OCI-LY7 (cell line): ENCODE measurements around the gene RNASEH2A. TPM values are rescaled to one million over a fixed set of nuclear protein-coding genes. Genes with fewer than 3 reads are reported as not detected.
A peak's percentile ranks its signal among the peaks of the same experiment; 100 is the strongest.

Source experiments
- BruUV-seq: library from RNA; stranded (reverse); fragments of 400-500 nt; replicated peaks from 2 replicates; lab custom pipeline; 2021; lab: Mats Ljungman, UMichigan
- CTCF ChIA-PET: fragments of 300-600 bp; sonication (Branson Sonifier 250); formaldehyde crosslinking; loops from one replicate; lab custom pipeline; 2022; ENCODE audit warnings: antibody characterized with exemption; ENCODE audit not compliant: unreplicated experiment; lab: Charles Lee
- POLR2A ChIA-PET: fragments of 300-600 bp; sonication (Branson Sonifier 250); formaldehyde crosslinking; loops from one replicate; lab custom pipeline; 2022; ENCODE audit warnings: antibody characterized with exemption; lab: Charles Lee
- DNase-seq: peaks from one replicate; pipeline ENCODE4 v3.0.0-alpha.2; 2015; ENCODE audit warnings: low spot score
- H2AFZ ChIP-seq: fragments of 200-600 bp; sonication (generic), shearing (Covaris generic); 2 replicates; pipeline ENCODE4 v1.6.1; 2014; ENCODE audit warnings: mild to moderate bottlenecking, antibody characterized with exemption, low read length, moderate library complexity
- H3K27ac ChIP-seq: fragments of 200-600 bp; sonication (generic); 2 replicates; pipeline ENCODE4 v1.5.1; 2014; ENCODE audit warnings: mixed run types, low read depth, mild to moderate bottlenecking, moderate library complexity, low read length, inconsistent platforms; ENCODE audit not compliant: poor library complexity, severe bottlenecking
- H3K36me3 ChIP-seq: fragments of 200-600 bp; sonication (generic); 2 replicates; pipeline ENCODE4 v1.6.1; 2014; ENCODE audit warnings: mild to moderate bottlenecking, antibody characterized with exemption, low read length, moderate library complexity, mixed read lengths; ENCODE audit not compliant: insufficient read depth
- H3K4me1 ChIP-seq: fragments of 200-600 bp; sonication (generic); 2 replicates; pipeline ENCODE4 v1.5.1; 2014; ENCODE audit warnings: mild to moderate bottlenecking, low read length; ENCODE audit not compliant: insufficient read depth, poor library complexity, severe bottlenecking
- H3K4me2 ChIP-seq: fragments of 200-600 bp; sonication (generic); 2 replicates; pipeline ENCODE4 v1.6.1; 2014; ENCODE audit warnings: mild to moderate bottlenecking, low read length
- H3K4me3 ChIP-seq: fragments of 200-600 bp; sonication (generic); 2 replicates; pipeline ENCODE4 v1.5.1; 2014; ENCODE audit warnings: mild to moderate bottlenecking, low read depth, low read length; ENCODE audit not compliant: poor library complexity, severe bottlenecking
- H3K79me2 ChIP-seq: fragments of 200-600 bp; sonication (generic); 2 replicates; pipeline ENCODE4 v1.6.1; 2016; ENCODE audit warnings: low read depth, mild to moderate bottlenecking, low read length, moderate library complexity, mixed read lengths; ENCODE audit not compliant: insufficient read depth
- H3K9me2 ChIP-seq: fragments of 200-600 bp; sonication (generic); 2 replicates; pipeline ENCODE4 v1.6.1; 2016; ENCODE audit warnings: mild to moderate bottlenecking, low read length, mixed read lengths; ENCODE audit not compliant: insufficient read depth
- H3K9me3 ChIP-seq: fragments of 200-600 bp; sonication (generic); 2 replicates; pipeline ENCODE4 v1.6.1; 2014; ENCODE audit warnings: mild to moderate bottlenecking, mixed run types, low read length, mixed read lengths
- H4K20me1 ChIP-seq: fragments of 200-600 bp; sonication (generic); 2 replicates; pipeline ENCODE4 v1.6.1; 2014; ENCODE audit warnings: mild to moderate bottlenecking, antibody characterized with exemption, low read length, moderate library complexity, mixed read lengths; ENCODE audit not compliant: insufficient read depth
- EZH2phosphoT487 ChIP-seq: fragments of 200-600 bp; sonication (generic); IDR thresholded peaks from 2 replicates; pipeline ENCODE4 v1.6.1; 2018; ENCODE audit warnings: low read depth, borderline replicate concordance, mild to moderate bottlenecking, mixed run types, antibody characterized with exemption, low read length, moderate library complexity, mixed read lengths
- intact Hi-C: fragments of 100-400 bp; cut with micrococcal nuclease; formaldehyde crosslinking; loops from one replicate; pipeline ENCODE4 v1.10.0; 2022; ENCODE audit not compliant: unreplicated experiment
- total RNA-seq, 2 experiments: library from RNA; depleted of rRNA in 1 of 2; stranded (reverse); fragments of >200 nt in 1 of 2; shearing (Covaris generic) in 1 of 2; gene quantifications; 2 replicates each; pipeline ENCODE4 v1.2.3, GENCODE V29; 2014 to 2022
- TF ChIP-seq, protein P1 (sequence below): fragments of 200-600 bp; sonication (generic); conservative IDR thresholded peaks from 2 replicates; pipeline ENCODE4 v1.5.1; 2014; ENCODE audit warnings: mild to moderate bottlenecking, antibody characterized with exemption, low read length, moderate library complexity, mixed read lengths

The RNASEH2A gene
- total RNA-seq, 2 experiments from 2014 or later, result 86.0 to 115 TPM

DNA sequence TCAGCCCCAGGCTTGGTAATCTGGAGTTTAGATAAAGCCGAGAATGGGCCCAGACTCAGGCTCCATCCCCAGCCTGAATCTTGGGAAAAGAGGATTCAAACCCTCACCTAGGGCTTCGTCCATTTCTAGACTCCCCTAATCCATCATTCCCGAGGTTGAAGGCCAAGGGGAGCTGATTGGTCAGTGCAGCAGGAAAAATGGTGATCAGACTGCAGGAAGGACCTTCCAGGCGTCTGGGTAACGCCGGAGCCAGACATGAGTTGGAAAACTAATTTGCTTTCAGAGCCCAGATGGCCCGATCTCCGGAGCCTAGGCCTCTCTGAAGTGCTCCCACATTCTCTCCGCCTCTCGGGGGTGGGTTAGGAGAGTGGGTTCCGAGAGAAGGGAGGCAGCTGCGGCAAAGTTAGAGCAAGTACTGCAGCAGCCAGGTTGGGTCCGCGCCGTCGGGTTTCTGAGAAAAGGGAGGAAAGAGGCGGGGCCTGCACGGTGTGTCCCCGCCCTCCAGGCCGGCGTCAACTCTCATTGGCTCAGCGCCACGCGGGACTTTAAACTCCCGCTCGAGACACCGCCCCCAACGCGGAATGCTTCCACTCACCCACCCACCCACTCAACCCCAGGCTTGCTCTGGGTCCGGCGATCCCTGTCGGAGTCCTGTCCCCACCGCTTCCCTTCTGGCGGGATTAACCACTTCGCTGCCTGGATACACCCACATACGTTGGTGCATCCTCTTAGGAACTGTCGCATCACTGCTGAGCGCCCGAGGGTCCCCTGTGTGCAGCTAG lies 28.8 kb downstream of the RNASEH2A start:
- Histone ChIP-seq H2AFZ (peak overlapping the region; percentile 9; the same call in 1 of the 2 replicates), H3K4me3 (peak overlapping the region; percentile 39), H3K36me3 (no peaks in the 10 kb centered on the region), H3K9me3 (no peaks in the 10 kb centered on the region), H3K79me2 (no peaks in the 10 kb centered on the region), H3K9me2 (no peaks in the 10 kb centered on the region), H4K20me1 (no peaks in the 10 kb centered on the region), H3K4me2 (peak overlapping the region; percentile 72), H3K27ac (no peak overlapping the region), H3K4me1 (peaks cover 57% of the 10 kb centered on the region)
- peak; percentile 81 for DNase-seq
- POLR2A ChIA-PET, result interaction anchor here (0.6 to 0.7 kb wide), 3 partner anchors 47 to 210 kb away, joined by 3 to 7 read pairs (median 3); no protein-coding TSS in a partner anchor
- intact Hi-C loops, result loop anchor here (5.0 kb wide), 1 partner anchor 102 kb away; the partner anchor contains the start of gene CALR
- TF ChIP-seq EZH2phosphoT487, result no peak
- TF ChIP-seq, protein P1, sequence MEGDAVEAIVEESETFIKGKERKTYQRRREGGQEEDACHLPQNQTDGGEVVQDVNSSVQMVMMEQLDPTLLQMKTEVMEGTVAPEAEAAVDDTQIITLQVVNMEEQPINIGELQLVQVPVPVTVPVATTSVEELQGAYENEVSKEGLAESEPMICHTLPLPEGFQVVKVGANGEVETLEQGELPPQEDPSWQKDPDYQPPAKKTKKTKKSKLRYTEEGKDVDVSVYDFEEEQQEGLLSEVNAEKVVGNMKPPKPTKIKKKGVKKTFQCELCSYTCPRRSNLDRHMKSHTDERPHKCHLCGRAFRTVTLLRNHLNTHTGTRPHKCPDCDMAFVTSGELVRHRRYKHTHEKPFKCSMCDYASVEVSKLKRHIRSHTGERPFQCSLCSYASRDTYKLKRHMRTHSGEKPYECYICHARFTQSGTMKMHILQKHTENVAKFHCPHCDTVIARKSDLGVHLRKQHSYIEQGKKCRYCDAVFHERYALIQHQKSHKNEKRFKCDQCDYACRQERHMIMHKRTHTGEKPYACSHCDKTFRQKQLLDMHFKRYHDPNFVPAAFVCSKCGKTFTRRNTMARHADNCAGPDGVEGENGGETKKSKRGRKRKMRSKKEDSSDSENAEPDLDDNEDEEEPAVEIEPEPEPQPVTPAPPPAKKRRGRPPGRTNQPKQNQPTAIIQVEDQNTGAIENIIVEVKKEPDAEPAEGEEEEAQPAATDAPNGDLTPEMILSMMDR, result no peak
- no TSS peak for BruUV-seq
- CTCF ChIA-PET, result no interaction called here

DNA sequence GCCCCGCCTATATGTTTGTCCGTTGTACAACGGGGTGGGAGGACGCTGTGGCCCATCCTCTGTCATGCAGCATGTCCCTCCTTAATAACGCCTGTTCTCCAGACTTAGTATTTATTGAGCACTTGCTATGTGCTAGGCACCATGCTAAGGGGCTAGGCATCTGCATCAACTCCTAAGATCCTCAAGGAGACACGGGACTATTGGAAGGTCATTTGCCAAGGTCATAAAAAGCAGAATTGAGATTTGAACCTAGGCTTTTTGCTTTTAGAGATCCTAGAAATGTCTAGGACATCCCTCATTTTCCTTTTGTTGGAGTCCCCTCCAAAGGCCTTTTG lies 30.1 kb downstream of the RNASEH2A start:
- intact Hi-C loops, result loop anchor here (5.0 kb wide), 1 partner anchor 101 kb away; the partner anchor contains the start of gene CALR
- CTCF ChIA-PET, result interaction anchor here (0.6 kb wide), 1 partner anchor 266 kb away, joined by 3 read pairs; no protein-coding TSS in a partner anchor
- POLR2A ChIA-PET, result no interaction called here
- H3K9me3 ChIP-seq, result no peaks in the 10 kb centered on the region
- H4K20me1 ChIP-seq, result no peaks in the 10 kb centered on the region
- no TSS peak for BruUV-seq
- no peaks in the 10 kb centered on the region for H3K36me3 ChIP-seq
- peaks cover 71% of the 10 kb centered on the region for H3K4me1 ChIP-seq
- H2AFZ ChIP-seq, result no peak overlapping the region; the same call in 1 of the 2 replicates
- TF ChIP-seq, protein P1, result no peak
- no peak for TF ChIP-seq EZH2phosphoT487
- peak overlapping the region; percentile 72 for H3K4me2 ChIP-seq
- H3K4me3 ChIP-seq, result peak overlapping the region; percentile 39
- H3K9me2 ChIP-seq, result no peaks in the 10 kb centered on the region
- H3K27ac ChIP-seq, result no peak overlapping the region
- DNase-seq, result no peak
- H3K79me2 ChIP-seq, result no peaks in the 10 kb centered on the region

DNA sequence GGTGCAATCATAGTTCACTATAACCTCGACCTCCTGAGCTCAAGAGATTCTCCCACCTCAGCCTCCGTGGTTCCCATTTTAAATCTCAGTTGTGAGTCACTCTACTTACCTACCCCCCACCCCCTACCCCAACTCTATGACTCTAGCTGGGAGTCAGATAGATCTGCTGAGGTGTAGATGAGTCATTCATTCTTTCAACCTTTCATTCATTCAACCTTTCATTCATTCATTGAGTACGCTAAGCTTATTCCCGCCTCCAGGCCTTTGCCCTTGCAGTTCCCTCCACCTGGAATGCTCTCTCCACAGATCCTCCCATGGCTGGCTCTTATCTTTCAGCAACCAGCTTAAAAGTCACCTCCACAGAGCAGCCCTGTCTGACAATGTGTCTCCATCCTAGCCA lies 30.8 kb downstream of the RNASEH2A start:
- H3K4me1 ChIP-seq, result peaks cover 73% of the 10 kb centered on the region
- peak overlapping the region; percentile 90; the same call in 1 of the 2 replicates for H3K4me2 ChIP-seq
- no peak overlapping the region for H3K4me3 ChIP-seq
- no peak for TF ChIP-seq EZH2phosphoT487
- TF ChIP-seq, protein P1, result no peak
- H2AFZ ChIP-seq, result no peak overlapping the region
- ChIA-PET CTCF (interaction anchor here (0.6 kb wide), 1 partner anchor 267 kb away, joined by 3 read pairs; no protein-coding TSS in a partner anchor), POLR2A (interaction anchor here (0.6 kb wide), 2 partner anchors 39 to 1439 kb away, joined by 3 to 5 read pairs; no protein-coding TSS in a partner anchor)
- no peaks in the 10 kb centered on the region for H4K20me1 ChIP-seq
- H3K9me2 ChIP-seq, result no peaks in the 10 kb centered on the region
- no peaks in the 10 kb centered on the region for H3K79me2 ChIP-seq
- H3K9me3 ChIP-seq, result no peaks in the 10 kb centered on the region
- intact Hi-C loops, result loop anchor here (5.0 kb wide), 1 partner anchor 100 kb away; the partner anchor contains the start of gene CALR
- H3K36me3 ChIP-seq, result no peaks in the 10 kb centered on the region
- no peak overlapping the region for H3K27ac ChIP-seq
- BruUV-seq, result no TSS peak
- no peak for DNase-seq
